SH-SY5Y (cell line): Measurements from ENCODE around the gene NOL4.

Source experiments
- GATA2 ChIP-seq: IDR thresholded peaks from 2 replicates; pipeline ENCODE4 v1.6.1; 2011; ENCODE audit warnings: mild to moderate bottlenecking, low read depth, low read length
- GATA3 ChIP-seq: IDR thresholded peaks from 2 replicates; pipeline ENCODE4 v1.6.1; 2011; ENCODE audit warnings: low read depth, mild to moderate bottlenecking, low read length, moderate library complexity

The NOL4 gene

GRCh38 chr18:34220081-34220815 lies 4.5 kb downstream of the NOL4 start:
- TF ChIP-seq GATA2: no peak
- TF ChIP-seq GATA3: no peak

GRCh38 chr18:34219651-34220050 lies 5.1 kb downstream of the NOL4 start:
- peak; percentile 87 for TF ChIP-seq GATA3
- TF ChIP-seq GATA2: peak; percentile 91

- TF ChIP-seq GATA3 (no peak), GATA2 (no peak)
These were observed 12.2 kb downstream of the NOL4 start for GRCh38 chr18:34212511-34212910.

- no peak for TF ChIP-seq GATA3
- TF ChIP-seq GATA2: no peak
These were observed 17.3 kb downstream of the NOL4 start for GRCh38 chr18:34207344-34207851.

- TF ChIP-seq GATA3 (no peak), GATA2 (no peak)
These were observed 20.8 kb downstream of the NOL4 start for GRCh38 chr18:34203866-34204265.

GRCh38 chr18:34196256-34196655 lies 28.5 kb downstream of the NOL4 start:
- TF ChIP-seq GATA3: no peak
- no peak for TF ChIP-seq GATA2

- TF ChIP-seq GATA2 (no peak), GATA3 (no peak)
These were observed 30.5 kb downstream of the NOL4 start for GRCh38 chr18:34194239-34194638.

GRCh38 chr18:34189656-34190435 lies 34.9 kb downstream of the NOL4 start:
- TF ChIP-seq GATA2 (no peak), GATA3 (no peak)
